NCI-H1092 treated with DMSO at 0.1 percent for 48 hours (cell line): ENCODE data around the gene FAM222A.

Experiments used
- DNase-seq: peaks from one replicate; lab custom pipeline; 2025; lab: John Stamatoyannopoulos, UW

FAM222A gene

GRCh38 chr12:109773384-109774011 lies 59.9 kb downstream of the FAM222A start:
- DNase-seq, result no peak

DNA sequence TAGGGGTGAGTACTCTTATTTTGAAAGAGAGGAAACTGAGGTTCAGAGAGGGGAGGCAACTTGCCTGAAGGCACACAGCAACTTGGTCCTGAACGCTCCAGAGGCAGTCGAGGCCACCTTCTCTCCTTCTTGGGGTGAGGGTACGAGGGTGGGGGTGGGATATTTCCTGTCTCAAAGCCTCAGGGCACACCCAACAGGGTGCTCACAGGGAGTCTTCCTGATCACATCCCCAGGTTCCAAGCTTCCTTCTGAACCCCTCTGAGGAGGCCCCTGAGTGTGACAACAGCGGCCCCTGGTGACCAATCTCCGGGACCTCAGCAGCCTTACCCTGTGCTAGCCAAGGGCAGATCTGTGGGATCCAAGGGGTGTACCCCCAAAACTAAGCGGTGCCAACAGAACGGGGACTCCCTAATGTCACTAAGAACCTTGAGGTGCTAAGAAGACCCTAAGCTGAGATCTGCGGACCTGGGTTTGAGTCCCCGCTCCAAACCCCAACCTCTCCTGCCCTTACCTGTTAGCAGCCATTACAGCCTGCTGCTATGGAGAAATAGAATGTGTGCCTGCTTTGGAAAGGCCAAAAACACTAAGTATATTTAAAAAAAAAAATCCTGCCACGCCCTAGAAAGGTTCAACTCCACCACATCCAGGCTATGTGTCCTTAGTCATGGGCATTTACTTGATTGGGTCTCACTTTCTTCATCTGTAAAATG lies 61.7 kb downstream of the FAM222A start:
- peak; percentile 15 for DNase-seq

- no peak for DNase-seq
Observed at GRCh38 chr12:109776624-109777023, 63.0 kb downstream of the FAM222A start.

GRCh38 chr12:109777544-109777943 lies 63.9 kb downstream of the FAM222A start:
- no peak for DNase-seq

GRCh38 chr12:109778684-109779083 lies 65.1 kb downstream of the FAM222A start:
- no peak for DNase-seq

GRCh38 chr12:109779382-109779781 lies 65.8 kb downstream of the FAM222A start:
- no peak for DNase-seq

DNA sequence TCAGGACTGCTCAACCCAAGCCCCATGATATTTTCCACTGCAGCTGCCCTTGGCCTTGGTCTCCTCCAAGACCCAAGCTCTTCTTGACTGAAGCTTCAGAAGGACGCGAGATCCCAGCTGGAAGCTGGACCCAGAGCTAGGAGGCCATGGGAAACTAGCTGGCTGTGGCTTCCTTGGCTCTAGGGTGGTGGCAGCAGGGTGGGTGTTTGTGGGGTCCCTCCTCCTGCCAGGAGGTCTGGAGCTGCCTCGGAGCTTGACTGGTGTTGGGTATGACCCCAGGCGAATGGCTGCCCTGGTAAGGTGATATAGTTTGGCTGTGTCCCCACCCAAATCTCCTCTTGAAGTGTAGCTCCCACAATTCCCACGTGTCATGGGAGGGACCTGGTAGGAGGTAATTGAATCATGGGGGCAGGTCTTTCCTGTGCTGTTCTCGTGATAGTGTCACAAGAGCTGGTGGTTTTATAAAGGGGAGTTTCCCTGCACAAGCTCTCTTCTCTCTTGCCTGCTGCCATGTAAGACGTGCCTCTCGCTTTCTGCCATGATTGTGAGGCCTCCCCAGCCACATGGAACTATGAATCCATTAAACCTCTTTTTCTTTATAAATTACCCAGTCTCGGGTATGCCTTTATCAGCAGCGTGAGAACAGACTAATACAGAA lies 68.2 kb downstream of the FAM222A start:
- no peak for DNase-seq

DNA sequence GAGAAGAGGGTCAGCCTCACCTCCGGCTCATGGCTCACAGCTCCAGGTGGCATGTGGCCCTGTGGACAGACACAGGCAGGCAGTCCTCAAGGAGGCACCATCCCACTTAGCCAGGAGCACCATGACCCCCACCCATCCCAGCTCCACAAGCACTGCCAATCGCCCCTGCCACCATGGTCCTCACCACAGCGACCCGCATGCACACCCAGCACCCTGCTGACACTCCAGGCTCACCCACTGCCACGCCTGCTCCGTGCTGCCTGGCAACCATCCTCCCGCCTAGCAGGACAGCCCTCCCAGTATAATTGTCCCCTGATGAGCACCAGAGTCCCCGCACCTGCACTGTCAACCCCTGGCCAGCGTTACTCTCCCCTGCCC lies 68.7 kb downstream of the FAM222A start:
- DNase-seq, result no peak

- no peak for DNase-seq
Observed at GRCh38 chr12:109783135-109783964, 69.7 kb downstream of the FAM222A start.

DNA sequence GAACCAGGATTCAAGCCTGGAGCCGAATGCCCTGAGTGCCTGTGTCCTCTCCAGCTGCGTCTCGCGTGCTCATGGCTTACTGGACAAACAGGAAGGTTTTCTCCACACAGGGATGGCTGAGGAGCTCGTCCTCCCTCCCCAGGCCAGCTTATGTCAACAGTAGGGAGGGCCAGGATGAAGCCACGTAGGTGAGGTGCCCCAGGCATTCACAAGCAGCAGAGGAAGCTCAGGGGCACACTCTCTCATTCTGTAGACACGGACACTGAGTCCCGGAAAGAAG lies 70.3 kb downstream of the FAM222A start:
- no peak for DNase-seq

GRCh38 chr12:109785854-109786253 lies 72.2 kb downstream of the FAM222A start:
- DNase-seq, result no peak

DNA sequence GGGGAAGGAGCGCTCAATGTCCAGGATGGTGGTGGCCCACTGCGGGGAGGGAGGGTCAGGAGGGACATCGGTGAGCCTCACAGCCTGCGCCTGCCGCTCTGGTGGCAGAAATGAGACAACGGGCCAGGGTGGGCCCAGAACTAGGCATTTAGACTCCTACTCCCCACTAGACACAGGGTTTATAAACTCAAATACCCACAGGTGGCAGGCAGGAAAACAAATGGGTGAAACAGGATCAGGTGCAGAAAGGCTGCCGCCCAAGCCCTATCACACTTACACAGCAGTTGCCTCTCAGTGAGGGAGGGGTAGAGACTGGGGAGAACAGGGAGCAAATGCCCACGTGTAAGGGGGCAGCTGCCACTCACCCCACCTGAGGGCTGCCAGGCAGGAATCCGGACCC lies 73.2 kb downstream of the FAM222A start:
- DNase-seq, result no peak

GRCh38 chr12:109789526-109790048 lies 76.0 kb downstream of the FAM222A start:
- no peak for DNase-seq

DNA sequence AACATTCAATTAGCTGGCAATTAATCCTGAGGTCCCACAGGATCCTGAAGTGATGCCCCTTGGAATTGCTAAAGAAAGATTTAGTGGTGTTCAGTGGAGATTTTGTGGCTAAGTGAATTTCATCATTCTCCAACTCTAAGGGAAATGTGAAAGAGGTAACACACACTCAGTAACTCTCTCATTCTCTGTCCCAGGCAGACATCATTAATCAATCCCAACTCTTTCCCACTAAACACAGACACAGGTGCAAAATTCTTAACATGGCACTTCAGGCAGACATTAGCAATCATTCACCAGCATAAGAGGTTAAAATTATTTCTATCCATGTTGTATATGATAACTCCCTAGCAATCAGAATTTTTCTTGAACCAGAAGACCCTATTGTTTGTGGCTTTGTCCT lies 79.4 kb downstream of the FAM222A start:
- no peak for DNase-seq

- no peak for DNase-seq
Observed at GRCh38 chr12:109793411-109793810, 79.8 kb downstream of the FAM222A start.

DNA sequence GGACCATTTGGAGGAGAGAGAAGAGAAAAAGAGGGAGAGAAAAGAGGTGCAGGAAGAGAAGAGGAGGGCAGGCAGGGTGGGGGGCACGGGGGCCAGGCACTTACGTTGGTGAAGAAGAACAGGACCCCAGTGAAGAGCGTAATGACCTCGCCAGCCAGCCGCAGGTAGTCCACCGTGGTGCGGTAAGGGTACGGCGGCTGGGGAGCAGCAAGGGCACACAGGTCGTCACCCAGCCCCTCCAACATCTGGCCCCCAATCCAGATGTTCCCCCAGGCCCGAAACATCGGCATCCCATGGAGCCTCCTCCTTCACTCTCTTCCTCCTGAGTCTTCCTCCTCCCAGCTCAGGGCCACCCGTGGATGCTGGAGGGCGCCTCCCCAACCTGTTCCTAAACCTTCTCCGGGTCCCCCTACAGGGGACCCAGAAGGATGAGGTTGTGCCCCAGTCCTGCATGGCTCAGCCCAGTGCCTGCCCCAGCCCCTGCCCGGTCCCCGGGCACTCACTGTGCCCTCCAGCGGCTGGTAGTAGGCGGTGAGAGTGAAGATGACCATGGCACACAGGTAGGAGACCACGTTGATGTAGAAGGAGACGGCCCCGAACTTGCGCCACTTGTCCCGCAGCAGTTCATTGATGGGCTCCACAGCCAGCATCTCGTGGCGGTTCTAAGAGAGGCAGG lies 80.3 kb downstream of the FAM222A start:
- DNase-seq, result no peak

DNA sequence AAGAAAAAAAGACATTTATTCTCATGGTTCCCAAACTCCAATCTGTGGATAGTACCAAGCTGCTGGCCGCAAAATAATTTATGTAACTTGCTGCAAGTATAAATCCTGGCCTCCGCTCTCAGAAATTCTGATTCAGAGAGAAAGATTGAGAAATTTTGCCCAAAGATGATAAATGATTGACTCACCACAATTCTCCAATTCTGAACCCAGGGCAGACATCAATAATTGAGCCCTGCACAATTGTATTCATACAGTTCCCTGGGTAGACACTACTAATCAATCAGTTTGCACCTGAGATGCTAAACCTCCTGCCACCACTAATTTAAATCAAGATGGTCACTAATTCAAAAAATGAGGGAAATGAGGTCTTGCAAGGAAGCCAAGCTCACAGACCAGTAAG lies 81.4 kb downstream of the FAM222A start:
- no peak for DNase-seq

GRCh38 chr12:109796057-109796456 lies 82.4 kb downstream of the FAM222A start:
- DNase-seq, result no peak

DNA sequence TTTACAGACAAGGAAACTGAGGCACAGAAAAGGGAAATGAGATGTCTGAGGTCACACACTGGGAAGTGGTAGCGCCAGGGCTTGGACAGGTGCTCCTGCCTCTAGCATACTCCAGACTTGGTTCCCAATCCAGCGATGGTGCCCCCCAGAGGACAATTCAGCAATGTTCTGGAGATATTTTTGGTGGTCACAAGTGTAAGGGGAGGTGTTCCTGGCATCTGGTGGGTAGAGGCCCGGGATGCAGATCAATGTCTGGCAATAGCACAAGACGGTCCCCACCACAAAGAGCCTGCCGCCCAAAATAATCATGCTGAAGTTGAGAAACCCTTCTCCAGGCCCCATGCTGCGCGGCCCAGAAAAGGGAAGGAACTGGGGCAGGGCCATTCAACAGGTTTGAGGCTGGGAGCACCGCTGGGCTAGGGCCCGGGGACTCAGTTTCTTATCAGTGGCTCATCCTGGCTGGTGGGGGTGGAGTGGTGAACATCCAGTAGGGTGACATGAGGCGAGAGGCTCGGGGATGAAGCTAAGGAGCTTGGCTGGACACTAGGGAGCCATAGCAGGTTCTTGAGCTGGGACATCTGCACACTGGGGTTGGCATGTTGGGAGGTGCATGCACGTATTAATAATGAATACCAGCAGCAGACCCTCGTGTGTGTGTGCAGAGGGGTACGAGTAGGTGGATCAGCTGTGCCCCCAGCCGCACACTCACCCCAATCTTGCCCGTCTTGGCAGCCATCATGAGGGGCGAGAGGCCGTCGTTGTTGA lies 84.5 kb downstream of the FAM222A start:
- no peak for DNase-seq

DNA sequence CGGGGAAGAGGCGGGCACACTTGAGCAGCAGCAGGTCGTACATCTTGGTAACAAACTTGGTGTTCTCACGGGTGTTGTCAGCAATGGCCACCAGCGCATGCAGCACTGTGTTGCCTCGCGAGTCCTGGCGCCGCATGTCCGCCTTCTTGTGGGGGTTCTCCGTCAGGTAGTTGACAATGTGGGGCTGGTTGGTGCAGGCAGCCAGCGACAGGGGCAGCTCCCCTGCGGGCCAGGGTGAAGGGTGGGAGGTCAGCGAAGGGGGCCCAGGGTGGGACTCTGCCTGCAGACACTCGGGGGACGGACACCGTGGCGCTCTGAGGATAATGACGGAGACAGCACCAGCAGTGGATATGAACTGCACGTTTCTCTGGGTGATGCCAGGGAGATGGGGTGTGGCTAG lies 85.1 kb downstream of the FAM222A start:
- DNase-seq, result no peak

DNA sequence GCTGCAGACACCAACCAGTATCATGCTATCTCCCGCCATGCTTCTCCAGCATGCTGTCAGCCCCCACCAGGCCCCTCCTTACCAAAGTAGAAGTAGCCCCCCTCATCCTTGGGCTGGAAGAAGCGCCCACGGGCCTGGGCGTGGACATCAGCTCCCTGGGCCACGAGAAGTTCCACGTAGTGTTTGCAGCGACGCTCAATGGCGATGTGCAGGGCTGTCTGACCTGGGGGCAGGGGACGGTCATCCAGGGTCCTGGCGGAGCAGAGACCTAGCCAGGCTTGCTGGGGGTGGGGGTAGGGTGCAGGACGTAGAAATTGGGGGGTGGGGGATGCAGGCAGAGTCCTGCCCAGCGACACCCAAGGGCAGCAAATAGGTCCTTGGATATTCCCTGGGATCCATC lies 86.9 kb downstream of the FAM222A start:
- no peak for DNase-seq
